Keratinocyte (primary cell): ENCODE results near the gene F7.

Experiments used
- CTCF ChIP-seq, 3 experiments: IDR thresholded peaks in 1 of 3; conservative IDR thresholded peaks in 1 of 3; optimal IDR thresholded peaks in 1 of 3; 2 replicates in 2 of 3; 3 replicates in 1 of 3; pipeline versions ENCODE3 to v1.5.1; 2011; ENCODE audit warnings: low read length in 3 of 3, mild to moderate bottlenecking in 3 of 3, moderate library complexity in 2 of 3, control low read depth in 1 of 3, inconsistent platforms in 1 of 3; ENCODE audit not compliant: insufficient read depth in 2 of 3; ENCODE audit errors: extremely low read depth in 1 of 3
- EZH2 ChIP-seq: IDR thresholded peaks from one replicate; pipeline ENCODE4 v1.6.1; 2012; ENCODE audit warnings: inconsistent platforms, mild to moderate bottlenecking, low read length, moderate library complexity

- TF ChIP-seq CTCF (optimal IDR thresholded peaks at IDR 0.05 in 1 of 3, IDR thresholded peaks at IDR 0.05 in 1 of 3, conservative IDR thresholded peaks at IDR 0.05 in 1 of 3; ENCODE audit: extremely low read depth in 1 of 3, insufficient read depth in 2 of 3, low read length in 3 of 3) = no peak
- no peak for TF ChIP-seq EZH2
Measured at GRCh38 chr13:113162783-113163685, 57.4 kb downstream of the F7 start.
